Neural cell (in vitro differentiated cells): ENCODE data around the gene PACRGL. TPM values are rescaled to one million over a fixed set of nuclear protein-coding genes. Genes with fewer than 3 reads are reported as not detected.

Experiments used
- H2AFZ ChIP-seq: fragments of 200-600, 300-800 bp; sonication (generic), shearing (Covaris generic); 2 replicates; pipeline ENCODE4 v1.6.0; 2014; ENCODE audit warnings: low read depth, mild to moderate bottlenecking, antibody characterized with exemption, low read length, moderate library complexity
- H3F3A ChIP-seq: fragments of 200-600 bp; shearing (Covaris generic); 2 replicates; pipeline ENCODE4 v1.6.1; 2016; ENCODE audit warnings: mild to moderate bottlenecking, moderate library complexity, mixed read lengths, antibody characterized with exemption, low read length; ENCODE audit not compliant: insufficient read depth, poor library complexity, severe bottlenecking
- H3K27ac ChIP-seq: fragments of 200-600, 300-800 bp; sonication (generic), shearing (Covaris generic); 2 replicates; pipeline ENCODE4 v1.5.1; 2014; ENCODE audit warnings: mild to moderate bottlenecking, low read length, moderate library complexity
- H3K27me3 ChIP-seq: fragments of 300-800, 200-600 bp; sonication (generic), shearing (Covaris generic); 2 replicates; pipeline ENCODE4 v1.6.0; 2014; ENCODE audit warnings: mild to moderate bottlenecking, low read depth, low read length, moderate library complexity; ENCODE audit not compliant: insufficient read depth
- H3K36me3 ChIP-seq: fragments of 300-800, 200-600 bp; sonication (generic), shearing (Covaris generic); 2 replicates; pipeline ENCODE4 v1.5.1; 2014; ENCODE audit warnings: mild to moderate bottlenecking, antibody characterized with exemption, low read length, moderate library complexity; ENCODE audit not compliant: insufficient read depth
- H3K4me2 ChIP-seq: fragments of 300-800, 200-600 bp; sonication (generic), shearing (Covaris generic); 2 replicates; pipeline ENCODE4 v1.6.0; 2014; ENCODE audit warnings: mild to moderate bottlenecking, low read length
- H3K4me3 ChIP-seq: fragments of 300-800, 200-600 bp; sonication (generic), shearing (Covaris generic); 2 replicates; pipeline ENCODE4 v1.5.1; 2014; ENCODE audit warnings: mild to moderate bottlenecking, low read length, moderate library complexity
- H3K79me2 ChIP-seq: fragments of 200-600 bp; shearing (Covaris generic); replicated peaks from 2 replicates; pipeline ENCODE4 v1.6.0; 2014; ENCODE audit warnings: mild to moderate bottlenecking, low read length, moderate library complexity; ENCODE audit not compliant: insufficient read depth
- H3K9ac ChIP-seq: fragments of 300-800, 200-600 bp; sonication (generic), shearing (Covaris generic); 2 replicates; pipeline ENCODE4 v1.6.1; 2016; ENCODE audit warnings: mild to moderate bottlenecking, low read length, mixed read lengths
- H3K9me2 ChIP-seq: fragments of 200-600 bp; shearing (Covaris generic); 2 replicates; pipeline ENCODE4 v1.6.1; 2016; ENCODE audit warnings: mild to moderate bottlenecking, low read length, mixed read lengths; ENCODE audit not compliant: insufficient read depth
- H3K9me3 ChIP-seq: fragments of 200-600, 300-800 bp; sonication (generic), shearing (Covaris generic); 2 replicates; pipeline ENCODE4 v1.6.1; 2016; ENCODE audit warnings: mild to moderate bottlenecking, mixed run types, low read length, moderate library complexity, mixed read lengths
- H4K20me1 ChIP-seq: fragments of 200-600 bp; shearing (Covaris generic); 2 replicates; pipeline ENCODE4 v1.6.1; 2016; ENCODE audit warnings: mild to moderate bottlenecking, mixed run types; ENCODE audit not compliant: insufficient read depth
- CTCF ChIP-seq: fragments of 450-650 bp; IDR thresholded peaks from 2 replicates; pipeline ENCODE4 v1.5.1; 2014; ENCODE audit warnings: antibody characterized with exemption, mild to moderate bottlenecking, moderate library complexity; ENCODE audit not compliant: poor library complexity, severe bottlenecking
- EP300 ChIP-seq: fragments of 450-650 bp; conservative IDR thresholded peaks from 2 replicates; pipeline ENCODE4 v1.6.1; 2014; ENCODE audit warnings: antibody characterized with exemption, mild to moderate bottlenecking, moderate library complexity; ENCODE audit not compliant: poor library complexity, severe bottlenecking
- MXI1 ChIP-seq: fragments of 450-650 bp; conservative IDR thresholded peaks from 2 replicates; pipeline ENCODE4 v1.6.1; 2014; ENCODE audit warnings: antibody characterized with exemption, mild to moderate bottlenecking; ENCODE audit not compliant: poor library complexity, severe bottlenecking
- POLR2AphosphoS5 ChIP-seq: IDR thresholded peaks from 2 replicates; pipeline ENCODE4 v1.6.1; 2012
- REST ChIP-seq: IDR thresholded peaks from 2 replicates; pipeline ENCODE4 v1.6.1; 2012; ENCODE audit warnings: borderline replicate concordance
- SMC3 ChIP-seq: fragments of 450-650 bp; conservative IDR thresholded peaks from 2 replicates; pipeline ENCODE4 v1.6.1; 2014; ENCODE audit warnings: antibody characterized with exemption, mild to moderate bottlenecking, moderate library complexity; ENCODE audit not compliant: poor library complexity
- TAF1 ChIP-seq: IDR thresholded peaks from 2 replicates; pipeline ENCODE4 v1.6.1; 2012; ENCODE audit warnings: low read depth
- polyA plus RNA-seq: library from polyadenylated mRNA; depleted of rRNA; stranded (reverse); fragments of >200 nt; gene quantifications from 2 replicates; pipeline ENCODE4 v1.2.3, GENCODE V29; 2014

PACRGL gene
- polyA plus RNA-seq, 1 donor from 2014 or later = 41.9 TPM

- Histone ChIP-seq H3K9ac (no peak overlapping the region), H3K27ac (no peak overlapping the region), H3K9me3 (no peaks in the 10 kb centered on the region), H3K27me3 (no peaks in the 10 kb centered on the region), H3K9me2 (no peaks in the 10 kb centered on the region), H3K4me2 (no peak overlapping the region), H3K4me3 (no peak overlapping the region), H2AFZ (no peak overlapping the region), H3F3A (no peaks in the 10 kb centered on the region), H3K36me3 (no peaks in the 10 kb centered on the region), H4K20me1 (no peaks in the 10 kb centered on the region), H3K79me2 (no peaks in the 10 kb centered on the region)
- no peak for TF ChIP-seq CTCF
- no peak for TF ChIP-seq MXI1
- no peak for TF ChIP-seq REST
- TF ChIP-seq TAF1 = no peak
Observed at GRCh38 chr4:20761826-20762225, 61.6 kb downstream of the PACRGL start.

GRCh38 chr4:20764366-20764992 is 64.2 kb downstream of the PACRGL start:
- Histone ChIP-seq H3K4me2 (no peak overlapping the region), H3K9me3 (no peaks in the 10 kb centered on the region), H3K27ac (no peak overlapping the region), H3K4me3 (peak overlapping the region; percentile 5), H2AFZ (no peak overlapping the region), H3K36me3 (no peaks in the 10 kb centered on the region), H4K20me1 (no peaks in the 10 kb centered on the region), H3F3A (no peaks in the 10 kb centered on the region), H3K27me3 (no peaks in the 10 kb centered on the region), H3K9me2 (no peaks in the 10 kb centered on the region), H3K9ac (no peak overlapping the region), H3K79me2 (no peaks in the 10 kb centered on the region)
- TF ChIP-seq POLR2AphosphoS5 (peak; percentile 50), REST (no peak), MXI1 (peak; percentile 21), SMC3 (no peak), CTCF (no peak), EP300 (peak; percentile 62)
